ENCODE measurements around the gene STRA8. TPM values are rescaled to one million over a fixed set of nuclear protein-coding genes. Genes with fewer than 3 reads are reported as not detected.

Gene STRA8
- total RNA-seq, 1 donor from 2014 or later, result not detected

DNA sequence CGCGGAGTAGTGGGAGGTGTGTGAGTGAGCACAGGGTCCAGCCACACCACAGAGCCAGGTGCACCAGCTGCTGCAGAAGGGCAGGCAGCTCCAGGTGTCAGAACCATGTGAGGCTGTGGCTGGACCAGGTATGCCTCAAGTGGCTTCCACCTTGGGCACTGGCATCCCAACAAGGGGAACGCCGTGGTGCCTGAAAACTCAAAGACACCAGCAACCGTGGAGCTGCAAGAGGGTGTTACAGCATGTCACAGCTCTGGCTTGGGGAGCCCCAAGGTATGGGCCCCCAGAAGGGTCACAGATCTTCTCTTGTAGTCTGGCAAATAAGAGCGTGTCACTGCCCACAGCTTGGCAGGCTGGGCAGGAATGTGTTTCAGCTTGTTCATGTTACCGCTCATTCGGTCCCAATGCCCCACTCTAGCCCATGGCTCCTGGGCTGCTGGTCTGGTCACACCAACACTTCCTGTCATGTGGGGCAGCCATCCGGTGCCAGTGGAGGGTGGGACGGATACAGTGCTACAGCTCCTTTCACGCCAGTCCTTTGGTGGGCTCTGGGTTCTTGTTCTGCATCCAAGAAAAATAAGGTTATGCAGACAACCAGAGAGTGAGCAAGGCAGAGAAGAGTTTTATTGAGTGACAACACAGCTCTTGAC, 29.8 kb downstream of the STRA8 start:
- no peak for DNase-seq (ENCODE audit: low read depth)

DNA sequence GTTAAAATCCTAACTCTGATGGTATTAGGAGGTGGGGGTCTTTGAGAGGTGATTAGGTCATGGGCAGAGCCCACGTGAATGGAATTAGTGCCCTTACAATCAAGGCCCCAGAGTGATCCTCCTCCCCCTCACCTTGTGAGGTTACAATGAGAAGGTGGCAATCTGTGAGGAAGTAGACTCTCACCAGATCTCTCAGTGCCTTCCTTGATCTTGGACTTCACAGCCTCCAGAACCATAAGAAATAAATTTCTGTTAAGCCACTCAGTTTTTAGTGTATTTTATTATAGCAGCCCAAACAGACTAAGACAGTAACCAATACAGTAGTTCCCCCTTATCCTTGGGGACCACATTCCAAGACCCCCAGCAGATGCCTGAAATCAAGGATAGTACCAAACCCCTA, 32.0 kb downstream of the STRA8 start:
- DNase-seq (ENCODE audit: low read depth), result no peak

DNA sequence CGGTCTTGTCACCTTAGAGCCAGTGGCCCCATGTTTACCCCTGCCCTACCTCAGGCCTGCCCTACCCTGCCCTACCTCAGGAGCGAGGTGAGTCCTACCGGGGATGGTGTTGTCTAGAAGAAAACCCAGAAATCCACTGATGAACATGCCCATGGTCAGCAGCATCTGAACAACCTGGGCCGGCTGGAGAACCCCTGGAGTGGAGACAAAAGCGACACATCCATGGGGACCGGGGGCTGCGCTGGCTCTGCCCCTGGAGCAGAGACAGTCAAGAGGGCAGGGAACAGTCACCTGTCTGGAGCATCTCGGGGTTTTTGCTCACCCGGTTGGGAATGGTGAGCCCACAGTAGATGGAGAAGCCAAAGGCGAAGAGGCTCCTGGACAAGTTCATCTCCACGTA, 36.3 kb downstream of the STRA8 start:
- DNase-seq (ENCODE audit: low read depth), result no peak

DNA sequence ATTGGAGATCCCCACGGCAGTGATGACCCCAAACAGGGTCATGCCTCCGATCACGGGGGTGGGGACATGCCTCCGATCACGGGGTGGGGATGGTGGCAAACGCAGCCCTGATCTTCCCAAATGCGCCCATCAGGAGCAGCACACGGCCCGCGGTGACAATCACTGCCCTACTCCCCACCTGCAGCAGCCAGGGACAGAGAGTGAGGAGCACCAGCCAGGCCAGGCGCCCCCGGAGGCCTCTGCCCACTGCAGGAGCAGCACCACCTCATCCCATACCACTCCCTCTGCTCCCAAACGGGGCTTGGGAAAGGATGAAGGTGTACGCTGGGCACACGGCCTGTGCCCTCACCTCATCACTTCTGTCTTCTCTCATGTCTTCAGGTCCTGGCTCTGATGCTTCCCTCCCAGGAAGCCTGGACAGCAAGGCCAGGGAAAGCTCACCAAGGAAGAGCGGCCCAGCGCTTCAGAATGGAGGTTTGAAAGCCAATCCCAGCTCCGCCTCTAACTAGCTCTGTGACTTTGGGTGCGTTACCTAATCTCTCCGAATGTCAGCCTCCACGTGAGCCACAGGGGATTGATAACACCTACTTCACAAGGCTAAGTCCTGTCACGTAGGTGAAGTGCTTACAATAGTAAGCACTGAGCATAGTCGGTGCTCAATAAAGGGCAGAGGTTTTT, 37.1 kb downstream of the STRA8 start:
- no peak for DNase-seq (ENCODE audit: low read depth)

DNA sequence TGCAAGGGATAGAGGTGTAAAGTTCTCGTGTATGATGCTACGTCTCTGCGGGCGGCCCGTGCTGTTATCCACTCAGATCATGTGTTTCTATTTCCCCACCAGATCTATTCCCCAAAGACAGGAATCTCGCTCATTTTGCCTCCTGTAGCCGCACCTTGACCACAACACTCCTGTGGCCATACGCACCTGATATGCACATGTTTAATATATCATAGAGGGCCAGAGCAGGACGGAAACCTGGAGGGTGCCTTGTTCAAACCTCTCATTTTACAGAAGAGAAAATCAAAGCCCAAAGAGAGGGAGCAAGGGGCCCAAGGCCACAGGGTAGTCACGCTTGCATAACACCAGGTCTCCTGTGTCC, 37.6 kb downstream of the STRA8 start:
- DNase-seq (ENCODE audit: low read depth), result no peak

DNA sequence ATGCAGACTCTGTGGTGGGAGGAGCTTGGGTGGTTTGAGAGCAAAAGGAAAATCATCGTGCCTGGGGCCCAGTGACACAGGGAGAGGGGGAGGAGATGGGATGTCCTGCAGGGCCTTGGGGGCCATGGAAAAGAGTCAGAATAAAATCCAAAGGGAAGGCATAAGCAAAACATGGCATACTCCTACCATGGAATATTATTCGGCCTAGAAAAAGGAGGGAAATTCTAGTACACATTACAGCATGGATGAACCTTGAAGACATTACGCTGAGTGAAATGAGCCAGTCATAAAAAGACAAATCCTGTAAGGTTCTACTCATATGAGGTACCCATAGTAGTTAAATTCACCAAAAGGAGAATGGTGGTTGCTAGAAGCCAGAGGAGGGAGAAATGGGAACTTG, 38.7 kb downstream of the STRA8 start:
- no peak for DNase-seq (ENCODE audit: low read depth)

DNA sequence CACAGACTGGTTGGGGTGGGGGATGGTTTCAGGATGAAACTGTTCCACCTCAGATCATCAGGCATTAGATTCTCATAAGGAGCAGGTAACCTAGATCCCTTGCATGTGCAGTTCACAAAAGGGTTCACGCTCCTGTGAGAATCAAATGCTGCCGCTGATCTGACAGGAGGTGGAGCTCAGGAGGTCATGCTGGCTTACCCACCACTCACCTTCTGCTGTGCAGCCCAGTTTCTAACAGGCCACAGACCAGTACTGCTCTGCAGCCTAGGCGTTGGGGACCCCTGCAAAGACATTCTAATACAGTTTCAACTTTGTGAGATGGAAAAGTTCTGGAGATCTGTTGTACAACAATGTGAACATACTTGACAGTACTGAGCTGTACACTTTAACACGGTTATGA, 39.9 kb downstream of the STRA8 start:
- no peak for DNase-seq (ENCODE audit: low read depth)

DNA sequence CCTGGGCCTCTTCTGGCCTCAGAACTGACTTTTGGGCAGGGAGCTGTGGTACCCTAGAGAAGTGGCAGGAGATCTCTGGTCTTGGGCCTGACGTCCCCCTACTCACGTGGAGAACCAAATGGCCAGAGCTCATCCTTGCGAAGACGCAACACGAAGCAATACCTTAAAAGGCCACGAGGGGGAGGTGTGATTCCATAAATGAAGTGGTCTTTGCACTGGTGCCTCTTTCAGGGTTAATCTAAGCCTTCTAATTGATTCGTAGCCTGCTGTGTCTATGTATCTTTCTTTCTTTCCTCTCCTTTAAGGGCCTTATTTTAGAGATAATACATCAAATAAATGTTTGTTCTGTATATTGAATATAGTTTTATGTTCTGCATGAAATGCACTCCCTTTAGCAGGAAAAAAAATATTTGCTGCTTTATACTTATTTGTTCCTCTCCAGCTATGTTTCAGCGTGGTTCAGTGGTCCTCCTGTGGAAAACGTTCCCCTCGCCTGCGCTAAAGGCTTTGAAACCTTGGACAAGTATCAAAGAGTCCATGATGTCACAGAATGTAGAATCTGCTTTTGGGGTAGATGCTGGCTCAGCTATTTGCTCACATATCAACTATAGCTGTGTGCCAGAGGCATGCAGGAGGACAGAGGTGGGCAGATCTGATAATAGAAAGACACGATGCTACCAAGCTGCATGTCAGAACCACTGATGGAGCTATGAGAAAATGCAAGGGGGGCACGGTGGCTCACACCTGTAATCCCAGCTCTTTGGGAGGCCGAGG, 41.0 kb downstream of the STRA8 start:
- DNase-seq (ENCODE audit: low read depth), result peak; percentile 89

DNA sequence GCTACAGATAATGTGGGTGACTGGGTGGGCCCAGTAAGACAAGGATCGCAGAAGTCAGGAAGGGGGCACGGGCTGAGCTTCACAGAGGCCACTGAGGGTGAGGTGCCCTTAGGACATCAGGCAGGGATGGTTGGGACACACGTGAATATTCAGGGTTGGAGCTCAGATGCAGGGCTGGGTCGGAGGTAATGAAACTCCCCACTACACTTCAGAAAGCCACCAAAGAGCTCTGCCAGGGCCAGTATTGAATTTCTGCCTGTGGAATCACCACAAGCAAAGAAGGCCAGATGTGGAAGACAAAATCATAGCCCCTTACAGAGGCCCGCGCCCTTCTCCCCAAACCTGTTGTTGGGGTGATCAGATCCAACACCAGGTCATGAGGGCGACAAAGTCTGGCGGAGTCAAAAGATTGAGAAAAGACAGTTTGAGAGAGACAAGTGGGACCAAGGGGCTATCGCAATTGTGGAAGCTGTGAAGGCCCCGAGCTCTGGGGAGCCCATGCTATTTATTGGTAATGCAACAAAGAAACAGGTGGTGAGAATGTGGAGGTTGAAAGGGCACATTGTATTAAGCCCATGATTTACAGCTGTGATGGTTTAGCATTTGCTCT, 42.4 kb downstream of the STRA8 start:
- DNase-seq (ENCODE audit: low read depth), result no peak

DNA sequence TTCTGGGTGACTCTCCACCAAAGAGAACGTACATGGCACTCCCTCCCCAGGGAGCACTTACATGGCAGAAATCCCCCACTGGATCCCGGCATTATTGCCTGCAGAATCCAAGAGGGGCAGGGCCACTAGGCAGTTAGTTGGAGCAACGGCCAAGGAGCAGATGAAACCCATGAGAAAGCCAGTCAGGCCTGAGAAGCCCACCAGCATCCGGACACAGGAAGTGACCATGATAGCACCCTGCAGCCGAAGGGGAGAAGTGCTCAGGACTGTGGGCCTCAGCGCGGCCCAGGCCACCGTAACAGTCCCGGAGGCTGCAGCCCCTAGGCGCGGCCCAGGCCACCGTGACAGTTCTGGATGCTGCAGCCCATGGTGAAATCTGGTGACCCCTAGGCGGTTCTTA, 43.5 kb downstream of the STRA8 start:
- DNase-seq (ENCODE audit: low read depth), result no peak

DNA sequence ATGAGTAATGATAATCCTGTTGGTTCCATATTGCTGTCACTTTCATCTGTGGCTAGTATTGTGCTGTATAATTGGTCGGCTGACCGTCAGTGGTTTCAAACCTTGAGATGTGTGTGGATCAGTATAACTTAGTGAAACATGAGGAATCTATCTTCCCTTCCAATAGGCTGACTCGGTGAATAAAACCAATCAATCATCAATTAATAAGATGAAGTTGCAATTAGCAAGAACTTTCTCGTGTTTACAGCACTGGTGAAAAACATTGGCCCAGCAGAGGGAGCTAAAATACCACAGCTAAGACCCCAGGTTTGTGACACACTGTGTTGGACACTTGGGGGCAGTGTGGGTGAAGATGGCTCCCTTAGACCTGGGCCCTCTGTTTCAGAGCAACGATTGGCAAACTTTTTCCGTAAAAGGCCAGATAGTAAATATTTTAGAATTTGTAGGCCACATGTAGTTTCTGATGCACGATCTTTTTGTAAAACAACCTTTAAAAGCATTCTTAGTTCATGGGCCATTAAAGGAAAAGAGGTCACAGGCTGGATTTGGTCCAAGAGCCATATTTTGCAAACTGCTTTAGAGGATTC, 47.8 kb downstream of the STRA8 start:
- DNase-seq (ENCODE audit: low read depth), result peak; percentile 93

DNA sequence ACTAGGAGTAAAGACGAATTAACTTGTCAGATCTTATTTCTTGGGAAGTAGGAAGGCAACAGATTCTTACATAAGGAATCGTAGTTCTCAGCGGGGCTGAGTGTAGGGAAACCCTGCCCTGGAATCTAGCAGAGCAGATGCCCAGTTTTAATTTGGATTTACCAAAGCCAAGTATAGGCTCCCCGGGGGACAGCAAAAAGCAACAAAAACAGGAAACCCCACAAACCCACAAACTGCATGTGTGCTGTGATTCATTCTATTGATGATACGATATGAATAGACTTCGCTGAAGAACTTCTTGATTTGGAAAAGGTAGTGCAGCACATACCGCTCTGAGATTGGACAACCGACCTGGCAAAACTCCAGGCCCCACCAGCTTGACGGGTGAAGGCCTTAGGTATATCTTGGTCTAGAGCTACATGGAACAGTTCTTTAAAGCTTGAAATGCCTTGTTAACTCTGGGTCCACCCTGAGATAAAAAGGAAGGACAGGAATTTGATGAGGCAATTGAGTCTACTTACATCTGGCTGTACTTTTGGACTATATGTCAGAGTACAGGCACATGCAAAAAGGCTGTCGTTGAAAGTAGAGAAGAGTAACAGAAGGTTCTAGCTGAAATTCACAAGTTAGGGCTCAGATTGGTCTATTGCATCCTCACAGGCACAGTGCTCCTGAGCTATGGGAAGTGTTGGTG, 49.1 kb downstream of the STRA8 start:
- peak; percentile 49 for DNase-seq (ENCODE audit: low read depth)

DNA sequence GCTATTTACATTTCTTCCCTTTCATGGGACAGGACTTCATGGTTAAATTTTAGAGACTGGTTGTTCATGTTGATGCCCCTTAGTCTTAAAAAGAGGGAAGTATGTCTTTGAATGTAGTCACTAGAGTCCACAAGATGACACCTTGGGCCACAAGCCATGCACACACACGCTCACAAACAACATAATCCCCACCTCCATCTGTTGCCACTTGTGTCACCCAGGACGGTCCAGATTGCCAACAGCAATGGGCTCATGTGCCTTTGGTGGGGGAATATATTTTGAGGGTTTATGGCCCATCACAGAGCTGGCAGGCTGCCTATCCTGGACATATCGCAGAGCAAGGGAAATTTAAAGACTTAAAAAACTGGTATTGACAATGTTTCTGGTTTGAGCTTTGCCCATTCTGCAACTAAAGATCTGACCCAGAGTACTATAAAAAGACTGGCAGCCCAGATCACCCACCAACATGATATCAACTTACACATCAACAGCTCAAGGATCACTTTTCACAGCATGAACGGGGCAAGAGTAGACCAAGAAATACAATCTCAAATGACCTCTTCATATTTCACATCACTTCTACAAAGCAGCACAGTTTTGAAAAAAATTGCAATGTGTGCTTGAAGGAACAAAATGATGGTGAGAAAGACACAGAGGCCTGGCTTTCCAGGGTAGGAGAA, 50.5 kb downstream of the STRA8 start:
- peak; percentile 70 for DNase-seq (ENCODE audit: low read depth)

DNA sequence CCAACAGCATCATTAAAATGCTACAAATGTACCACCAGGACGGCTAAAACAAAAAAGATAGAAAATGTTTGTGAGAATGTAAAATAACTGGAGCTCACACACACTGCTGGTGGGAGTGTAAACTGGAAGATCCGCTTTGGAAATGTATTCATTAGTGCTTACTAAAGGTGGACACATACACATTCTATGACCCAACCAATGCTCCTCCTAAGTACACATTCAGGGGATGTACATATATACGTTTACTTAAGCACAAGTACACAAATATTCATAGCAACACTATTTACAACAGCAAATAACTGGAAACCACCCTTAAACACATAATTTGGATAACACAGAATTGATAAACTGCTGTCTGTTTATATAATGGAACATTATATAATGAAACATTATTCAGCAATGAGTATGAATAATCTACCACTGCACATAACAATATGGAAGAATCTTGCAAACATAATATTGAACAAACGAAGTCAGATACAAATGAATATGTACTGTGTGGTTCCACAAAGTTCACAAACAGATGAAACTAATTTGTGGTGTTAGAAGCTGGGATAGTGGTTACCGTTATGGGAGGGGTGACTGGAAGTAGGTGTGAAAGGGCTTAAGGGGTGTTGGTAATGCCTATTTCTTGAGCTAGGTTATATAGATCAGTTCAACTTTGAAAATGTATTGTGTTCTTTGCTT, 52.1 kb downstream of the STRA8 start:
- no peak for DNase-seq (ENCODE audit: low read depth)

DNA sequence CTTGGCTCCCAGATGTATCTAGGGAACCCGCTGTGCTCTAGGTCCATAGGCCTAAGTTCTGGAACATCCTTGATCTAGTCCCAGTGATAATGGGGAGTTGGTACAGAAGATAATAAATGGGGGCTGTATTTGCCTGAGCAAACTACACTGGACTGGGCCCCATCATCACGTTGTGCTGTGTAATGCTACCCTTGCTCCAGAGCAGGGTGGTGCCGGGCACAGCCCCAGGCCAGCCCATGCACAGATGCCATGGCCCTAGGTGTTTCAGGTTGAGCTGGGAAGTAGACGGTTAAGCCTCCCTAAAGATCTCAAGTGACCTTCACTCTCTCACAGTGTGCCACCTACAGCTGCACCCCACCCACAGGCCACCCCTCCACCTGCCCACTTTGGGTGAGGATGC, 53.2 kb downstream of the STRA8 start:
- DNase-seq (ENCODE audit: low read depth), result no peak

DNA sequence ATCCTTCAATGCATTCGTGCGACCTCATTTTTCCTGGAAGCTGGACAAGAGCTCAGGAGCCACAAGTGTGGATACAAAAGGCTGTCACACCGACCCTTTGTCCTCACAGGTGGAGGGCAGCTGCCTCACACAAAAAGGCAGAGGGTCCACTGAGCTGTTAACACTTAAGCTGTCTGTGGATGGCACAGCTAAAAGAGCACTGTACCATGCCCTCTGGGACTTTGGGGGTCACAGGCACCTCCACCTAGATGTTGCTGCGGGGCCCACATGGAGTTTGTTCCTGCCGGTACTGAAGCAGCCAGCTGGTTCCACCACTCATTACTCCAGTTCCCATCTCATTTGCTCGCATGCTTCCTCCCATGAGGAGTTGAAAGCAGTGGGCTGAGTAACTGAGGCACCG, 57.0 kb downstream of the STRA8 start:
- no peak for DNase-seq (ENCODE audit: low read depth)

DNA sequence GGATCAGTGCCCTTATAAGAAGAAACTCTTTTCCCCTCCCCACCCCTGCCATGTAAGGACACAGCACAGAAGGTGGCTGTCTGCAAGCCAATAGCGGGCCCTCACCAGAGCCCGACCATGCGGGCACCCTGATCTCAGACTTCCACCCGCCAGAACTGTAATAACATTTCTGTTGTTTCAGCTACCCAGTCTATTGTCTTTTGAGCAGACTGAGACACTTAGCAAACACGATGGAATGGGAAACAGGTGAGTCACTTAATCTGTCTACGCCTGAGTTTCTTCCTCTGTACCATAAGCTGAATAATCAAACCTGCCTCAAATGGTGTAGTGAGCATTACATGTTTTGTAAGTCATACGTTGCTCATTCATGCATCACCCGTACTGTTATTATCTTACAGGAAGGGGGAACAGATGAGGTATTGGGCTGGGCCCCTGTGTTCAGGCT, 58.2 kb downstream of the STRA8 start:
- no peak for DNase-seq (ENCODE audit: low read depth)

DNA sequence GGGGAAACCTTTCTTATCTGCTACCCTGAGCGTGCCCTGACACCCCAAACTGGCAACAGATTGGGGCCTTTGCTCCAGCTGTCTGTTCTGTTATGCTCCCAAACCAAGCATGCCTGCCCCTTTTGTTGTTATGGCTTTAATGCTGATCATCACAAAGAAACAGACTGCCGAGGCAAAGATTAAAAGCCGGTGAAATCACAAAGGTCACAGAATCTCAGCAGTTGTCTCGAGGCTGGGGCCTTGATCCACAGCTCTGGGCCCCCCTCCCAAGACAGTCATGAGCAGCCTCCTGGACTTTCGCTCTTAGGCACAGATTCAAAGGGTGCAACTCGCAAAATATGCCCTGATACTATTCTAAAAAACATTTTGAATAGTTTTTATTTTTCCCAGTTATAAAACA, 65.6 kb downstream of the STRA8 start:
- no peak for DNase-seq (ENCODE audit: low read depth)

DNA sequence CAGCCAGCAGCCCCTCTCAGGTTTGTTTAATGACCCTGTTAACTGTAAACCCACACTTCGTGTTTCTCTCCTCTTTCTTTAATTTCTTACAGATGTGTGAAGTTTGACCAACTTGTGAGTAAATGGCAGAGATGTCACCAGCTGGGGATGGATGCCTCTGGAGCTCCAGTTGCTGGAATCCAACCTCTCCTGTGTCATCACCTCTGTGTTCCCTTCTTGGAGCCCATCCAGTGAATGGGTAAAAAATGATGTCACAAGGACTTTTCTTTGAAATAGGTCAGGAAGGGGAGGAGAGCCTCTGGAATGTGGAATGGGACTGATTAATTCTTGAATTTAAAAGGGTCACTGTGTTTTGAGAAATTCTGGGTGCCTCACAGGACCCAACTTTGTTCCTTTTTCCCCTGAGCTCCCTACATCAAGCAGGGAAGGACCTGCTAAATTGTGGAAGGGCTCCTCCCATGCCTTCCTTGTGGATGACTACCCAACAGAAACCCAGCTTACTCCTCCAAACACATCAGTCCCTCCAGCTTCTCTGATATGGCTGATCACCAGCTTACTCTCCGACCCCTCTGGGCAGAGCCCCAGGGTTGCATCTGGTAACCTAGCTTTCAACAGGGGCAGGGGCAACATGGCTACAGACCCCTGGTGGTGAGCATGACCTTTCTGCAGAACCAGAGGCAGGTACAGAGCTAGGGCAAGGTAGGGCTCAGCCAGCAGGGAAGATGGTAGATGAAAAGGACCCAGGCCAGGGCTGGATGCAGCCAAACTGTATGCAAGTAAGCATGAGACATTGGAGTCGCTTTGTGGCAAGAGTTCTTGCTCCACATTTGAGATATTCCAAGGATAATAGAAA, 67.5 kb downstream of the STRA8 start:
- DNase-seq (ENCODE audit: low read depth), result no peak
